Measurements from ENCODE around the gene METTL15.

GRCh38 chr11:28071305-28071704 lies 36.9 kb upstream of the METTL15 start:
- TF ChIP-seq ZC3H10 (CRISPR knock-in tag; IDR thresholded peaks at IDR 0.05), result no peak
- TF ChIP-seq PATZ1 (CRISPR knock-in tag; IDR thresholded peaks at IDR 0.05; ENCODE audit: borderline replicate concordance), result no peak
- no peak for TF ChIP-seq ZFP3 (CRISPR knock-in tag; IDR thresholded peaks at IDR 0.05)
- TF ChIP-seq, protein P1, sequence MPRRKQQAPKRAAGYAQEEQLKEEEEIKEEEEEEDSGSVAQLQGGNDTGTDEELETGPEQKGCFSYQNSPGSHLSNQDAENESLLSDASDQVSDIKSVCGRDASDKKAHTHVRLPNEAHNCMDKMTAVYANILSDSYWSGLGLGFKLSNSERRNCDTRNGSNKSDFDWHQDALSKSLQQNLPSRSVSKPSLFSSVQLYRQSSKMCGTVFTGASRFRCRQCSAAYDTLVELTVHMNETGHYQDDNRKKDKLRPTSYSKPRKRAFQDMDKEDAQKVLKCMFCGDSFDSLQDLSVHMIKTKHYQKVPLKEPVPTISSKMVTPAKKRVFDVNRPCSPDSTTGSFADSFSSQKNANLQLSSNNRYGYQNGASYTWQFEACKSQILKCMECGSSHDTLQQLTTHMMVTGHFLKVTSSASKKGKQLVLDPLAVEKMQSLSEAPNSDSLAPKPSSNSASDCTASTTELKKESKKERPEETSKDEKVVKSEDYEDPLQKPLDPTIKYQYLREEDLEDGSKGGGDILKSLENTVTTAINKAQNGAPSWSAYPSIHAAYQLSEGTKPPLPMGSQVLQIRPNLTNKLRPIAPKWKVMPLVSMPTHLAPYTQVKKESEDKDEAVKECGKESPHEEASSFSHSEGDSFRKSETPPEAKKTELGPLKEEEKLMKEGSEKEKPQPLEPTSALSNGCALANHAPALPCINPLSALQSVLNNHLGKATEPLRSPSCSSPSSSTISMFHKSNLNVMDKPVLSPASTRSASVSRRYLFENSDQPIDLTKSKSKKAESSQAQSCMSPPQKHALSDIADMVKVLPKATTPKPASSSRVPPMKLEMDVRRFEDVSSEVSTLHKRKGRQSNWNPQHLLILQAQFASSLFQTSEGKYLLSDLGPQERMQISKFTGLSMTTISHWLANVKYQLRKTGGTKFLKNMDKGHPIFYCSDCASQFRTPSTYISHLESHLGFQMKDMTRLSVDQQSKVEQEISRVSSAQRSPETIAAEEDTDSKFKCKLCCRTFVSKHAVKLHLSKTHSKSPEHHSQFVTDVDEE (CRISPR knock-in tag; IDR thresholded peaks at IDR 0.05), result no peak
- no peak for TF ChIP-seq CREB5 (CRISPR knock-in tag; IDR thresholded peaks at IDR 0.05; ENCODE audit: low read depth)
- no peak for TF ChIP-seq TOX (CRISPR knock-in tag; IDR thresholded peaks at IDR 0.05; ENCODE audit: borderline replicate concordance)
- TF ChIP-seq OSR1 (CRISPR knock-in tag; IDR thresholded peaks at IDR 0.05), result no peak
- TF ChIP-seq RARB (CRISPR knock-in tag; IDR thresholded peaks at IDR 0.05), result no peak
- no peak for TF ChIP-seq ARNTL (CRISPR knock-in tag; IDR thresholded peaks at IDR 0.05; ENCODE audit: borderline replicate concordance, low read depth)
- TF ChIP-seq ZNF565 (CRISPR knock-in tag; conservative IDR thresholded peaks at IDR 0.05; ENCODE audit: low read depth), result no peak
- TF ChIP-seq GLIS3 (CRISPR knock-in tag; IDR thresholded peaks at IDR 0.05), result no peak
- TF ChIP-seq TCF4 (CRISPR knock-in tag; IDR thresholded peaks at IDR 0.05; ENCODE audit: borderline replicate concordance), result no peak
- TF ChIP-seq PPARA (CRISPR knock-in tag; IDR thresholded peaks at IDR 0.05; ENCODE audit: borderline replicate concordance), result no peak
- TF ChIP-seq ZNF8 (CRISPR knock-in tag; IDR thresholded peaks at IDR 0.05), result no peak

Data from SK-N-SH treated with all-trans-retinoic acid at 6 μM for 48 hours (cell line).